Measurements from ENCODE around the gene PARN. TPM values are rescaled to one million over a fixed set of nuclear protein-coding genes. Genes with fewer than 3 reads are reported as not detected.

PARN gene
- total RNA-seq, 1 experiment from 2014 or later, result 42.5 TPM

DNA sequence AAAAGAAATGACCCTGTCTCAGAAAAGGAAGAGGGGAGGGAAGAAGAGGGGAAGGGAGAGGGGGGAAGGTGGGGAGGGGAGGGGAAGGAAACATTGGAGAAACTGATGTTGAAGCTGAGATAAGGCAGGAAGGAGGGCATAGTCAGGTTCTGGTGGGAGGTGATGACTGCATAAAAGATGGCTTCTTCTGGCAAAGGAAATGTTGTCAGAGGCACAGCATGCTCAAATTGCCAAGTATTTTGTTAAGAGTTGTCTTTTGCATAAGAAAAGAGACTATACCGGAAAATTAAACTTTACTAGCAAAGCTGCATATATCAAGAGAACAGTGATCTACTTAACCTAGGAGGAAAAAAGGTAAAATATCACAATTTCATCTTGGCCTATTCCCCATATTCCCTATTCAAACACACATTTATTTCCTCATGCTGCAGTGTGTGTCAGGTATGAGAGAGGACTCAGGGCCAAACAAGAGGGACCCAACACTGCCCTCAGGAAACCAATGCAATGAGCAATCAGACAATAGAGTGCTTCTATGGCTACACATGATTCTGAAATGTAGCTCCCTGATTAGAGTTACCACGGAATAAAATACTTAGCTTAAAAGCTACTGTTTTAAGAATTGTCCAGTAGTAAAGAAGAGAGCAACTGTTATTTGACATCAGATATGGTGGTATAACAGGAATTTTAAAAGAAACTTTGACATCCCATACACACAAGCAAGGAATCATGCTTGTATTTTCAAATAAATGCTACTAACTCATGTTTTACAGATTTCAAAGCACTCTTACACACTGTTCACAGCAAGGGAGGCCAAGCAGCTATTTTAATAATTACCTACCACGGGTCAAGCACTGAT lies 80.9 kb downstream of the PARN start:
- Histone ChIP-seq H3K4me3 (replicated peaks in 1 of 2; ENCODE audit: low read depth in 1 of 2, low read length in 2 of 2) (no peak overlapping the region), H3K9me3 (ENCODE audit: control insufficient read depth in 1 of 2, insufficient read depth in 1 of 2, low read depth in 1 of 2, low read length in 2 of 2) (no peaks in the 10 kb centered on the region), H3K9ac (ENCODE audit: low read length) (no peak overlapping the region), H3K79me2 (ENCODE audit: insufficient read depth, low read length) (no peaks in the 10 kb centered on the region), H3K27ac (ENCODE audit: low read depth, low read length) (no peak overlapping the region), H3K4me2 (ENCODE audit: low read length) (no peak overlapping the region), H3K36me3 (ENCODE audit: control insufficient read depth in 1 of 2, insufficient read depth in 2 of 2, low read length in 2 of 2) (peaks cover 0 to 5% of the 10 kb centered on the region in 2 experiments; a peak in 2 of 4 replicates), H2AFZ (ENCODE audit: low read depth, low read length, poor library complexity, severe bottlenecking) (no peak overlapping the region), H3K27me3 (ENCODE audit: insufficient read depth, low read length) (no peaks in the 10 kb centered on the region), H3K9me2 (ENCODE audit: insufficient read depth) (no peaks in the 10 kb centered on the region), H4K20me1 (ENCODE audit: insufficient read depth) (no peaks in the 10 kb centered on the region), H3K4me1 (ENCODE audit: control insufficient read depth in 1 of 2, insufficient read depth in 2 of 2, low read length in 2 of 2) (no peaks in the 10 kb centered on the region)
- ChIA-PET POLR2A (no interaction called here), RAD21 (ENCODE audit: low non-redundant PET in 1 of 2, low total read pairs in 2 of 2, uncharacterized antibody in 2 of 2, unreplicated experiment in 2 of 2) (no interaction called here), CTCF (no interaction called here)
- no TSS peak for BruUV-seq (replicated peaks)
- ATAC-seq (no peak), DNase-seq (ENCODE audit: low read depth, low spot score) (no peak)
- intact Hi-C loops (cut with micrococcal nuclease), result loop anchor here (10.0 kb wide), 1 partner anchor 56 kb away; no protein-coding TSS in a partner anchor
- TF ChIP-seq TCF7L2 (IDR thresholded peaks at IDR 0.05; ENCODE audit: borderline replicate concordance, extremely low read depth, insufficient read depth, insufficient read length) (no peak), JUND (IDR thresholded peaks at IDR 0.05) (no peak), POLR2AphosphoS5 (IDR thresholded peaks at IDR 0.05; ENCODE audit: low read depth, low read length) (no peak), EZH2 (IDR thresholded peaks at IDR 0.05) (no peak), SP1 (IDR thresholded peaks at IDR 0.05; ENCODE audit: low read depth) (no peak), ZFX (IDR thresholded peaks at IDR 0.05) (no peak), SRF (IDR thresholded peaks at IDR 0.05; ENCODE audit: low read depth) (no peak), CBX3 (IDR thresholded peaks at IDR 0.05; ENCODE audit: low read depth) (no peak), ZNF274 (IDR thresholded peaks at IDR 0.05; ENCODE audit: low read depth, low read length) (no peak), SIN3A (IDR thresholded peaks at IDR 0.05; ENCODE audit: low read depth) (no peak), YY1 (IDR thresholded peaks at IDR 0.05; ENCODE audit: extremely low read depth, insufficient replicate concordance, low read depth, low read length) (no peak), CEBPB (IDR thresholded peaks at IDR 0.05; ENCODE audit: low read depth) (no peak), POLR2A (IDR thresholded peaks at IDR 0.05; ENCODE audit: borderline replicate concordance, extremely low read depth, insufficient read depth, insufficient read length) (no peak)
- TF ChIP-seq, protein P1, sequence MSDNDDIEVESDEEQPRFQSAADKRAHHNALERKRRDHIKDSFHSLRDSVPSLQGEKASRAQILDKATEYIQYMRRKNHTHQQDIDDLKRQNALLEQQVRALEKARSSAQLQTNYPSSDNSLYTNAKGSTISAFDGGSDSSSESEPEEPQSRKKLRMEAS (IDR thresholded peaks at IDR 0.05), result no peak
- TF ChIP-seq, protein P2, sequence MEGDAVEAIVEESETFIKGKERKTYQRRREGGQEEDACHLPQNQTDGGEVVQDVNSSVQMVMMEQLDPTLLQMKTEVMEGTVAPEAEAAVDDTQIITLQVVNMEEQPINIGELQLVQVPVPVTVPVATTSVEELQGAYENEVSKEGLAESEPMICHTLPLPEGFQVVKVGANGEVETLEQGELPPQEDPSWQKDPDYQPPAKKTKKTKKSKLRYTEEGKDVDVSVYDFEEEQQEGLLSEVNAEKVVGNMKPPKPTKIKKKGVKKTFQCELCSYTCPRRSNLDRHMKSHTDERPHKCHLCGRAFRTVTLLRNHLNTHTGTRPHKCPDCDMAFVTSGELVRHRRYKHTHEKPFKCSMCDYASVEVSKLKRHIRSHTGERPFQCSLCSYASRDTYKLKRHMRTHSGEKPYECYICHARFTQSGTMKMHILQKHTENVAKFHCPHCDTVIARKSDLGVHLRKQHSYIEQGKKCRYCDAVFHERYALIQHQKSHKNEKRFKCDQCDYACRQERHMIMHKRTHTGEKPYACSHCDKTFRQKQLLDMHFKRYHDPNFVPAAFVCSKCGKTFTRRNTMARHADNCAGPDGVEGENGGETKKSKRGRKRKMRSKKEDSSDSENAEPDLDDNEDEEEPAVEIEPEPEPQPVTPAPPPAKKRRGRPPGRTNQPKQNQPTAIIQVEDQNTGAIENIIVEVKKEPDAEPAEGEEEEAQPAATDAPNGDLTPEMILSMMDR (IDR thresholded peaks at IDR 0.05 in 2 of 3, conservative IDR thresholded peaks at IDR 0.05 in 1 of 3; ENCODE audit: borderline replicate concordance in 1 of 3, insufficient read depth in 1 of 3, low read depth in 2 of 3, low read length in 2 of 3), result no peak
- TF ChIP-seq, protein P3, sequence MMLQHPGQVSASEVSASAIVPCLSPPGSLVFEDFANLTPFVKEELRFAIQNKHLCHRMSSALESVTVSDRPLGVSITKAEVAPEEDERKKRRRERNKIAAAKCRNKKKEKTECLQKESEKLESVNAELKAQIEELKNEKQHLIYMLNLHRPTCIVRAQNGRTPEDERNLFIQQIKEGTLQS (IDR thresholded peaks at IDR 0.05), result no peak
- TF ChIP-seq, protein P4, sequence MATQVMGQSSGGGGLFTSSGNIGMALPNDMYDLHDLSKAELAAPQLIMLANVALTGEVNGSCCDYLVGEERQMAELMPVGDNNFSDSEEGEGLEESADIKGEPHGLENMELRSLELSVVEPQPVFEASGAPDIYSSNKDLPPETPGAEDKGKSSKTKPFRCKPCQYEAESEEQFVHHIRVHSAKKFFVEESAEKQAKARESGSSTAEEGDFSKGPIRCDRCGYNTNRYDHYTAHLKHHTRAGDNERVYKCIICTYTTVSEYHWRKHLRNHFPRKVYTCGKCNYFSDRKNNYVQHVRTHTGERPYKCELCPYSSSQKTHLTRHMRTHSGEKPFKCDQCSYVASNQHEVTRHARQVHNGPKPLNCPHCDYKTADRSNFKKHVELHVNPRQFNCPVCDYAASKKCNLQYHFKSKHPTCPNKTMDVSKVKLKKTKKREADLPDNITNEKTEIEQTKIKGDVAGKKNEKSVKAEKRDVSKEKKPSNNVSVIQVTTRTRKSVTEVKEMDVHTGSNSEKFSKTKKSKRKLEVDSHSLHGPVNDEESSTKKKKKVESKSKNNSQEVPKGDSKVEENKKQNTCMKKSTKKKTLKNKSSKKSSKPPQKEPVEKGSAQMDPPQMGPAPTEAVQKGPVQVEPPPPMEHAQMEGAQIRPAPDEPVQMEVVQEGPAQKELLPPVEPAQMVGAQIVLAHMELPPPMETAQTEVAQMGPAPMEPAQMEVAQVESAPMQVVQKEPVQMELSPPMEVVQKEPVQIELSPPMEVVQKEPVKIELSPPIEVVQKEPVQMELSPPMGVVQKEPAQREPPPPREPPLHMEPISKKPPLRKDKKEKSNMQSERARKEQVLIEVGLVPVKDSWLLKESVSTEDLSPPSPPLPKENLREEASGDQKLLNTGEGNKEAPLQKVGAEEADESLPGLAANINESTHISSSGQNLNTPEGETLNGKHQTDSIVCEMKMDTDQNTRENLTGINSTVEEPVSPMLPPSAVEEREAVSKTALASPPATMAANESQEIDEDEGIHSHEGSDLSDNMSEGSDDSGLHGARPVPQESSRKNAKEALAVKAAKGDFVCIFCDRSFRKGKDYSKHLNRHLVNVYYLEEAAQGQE (IDR thresholded peaks at IDR 0.05; ENCODE audit: low read depth), result no peak
- TF ChIP-seq, protein P5, sequence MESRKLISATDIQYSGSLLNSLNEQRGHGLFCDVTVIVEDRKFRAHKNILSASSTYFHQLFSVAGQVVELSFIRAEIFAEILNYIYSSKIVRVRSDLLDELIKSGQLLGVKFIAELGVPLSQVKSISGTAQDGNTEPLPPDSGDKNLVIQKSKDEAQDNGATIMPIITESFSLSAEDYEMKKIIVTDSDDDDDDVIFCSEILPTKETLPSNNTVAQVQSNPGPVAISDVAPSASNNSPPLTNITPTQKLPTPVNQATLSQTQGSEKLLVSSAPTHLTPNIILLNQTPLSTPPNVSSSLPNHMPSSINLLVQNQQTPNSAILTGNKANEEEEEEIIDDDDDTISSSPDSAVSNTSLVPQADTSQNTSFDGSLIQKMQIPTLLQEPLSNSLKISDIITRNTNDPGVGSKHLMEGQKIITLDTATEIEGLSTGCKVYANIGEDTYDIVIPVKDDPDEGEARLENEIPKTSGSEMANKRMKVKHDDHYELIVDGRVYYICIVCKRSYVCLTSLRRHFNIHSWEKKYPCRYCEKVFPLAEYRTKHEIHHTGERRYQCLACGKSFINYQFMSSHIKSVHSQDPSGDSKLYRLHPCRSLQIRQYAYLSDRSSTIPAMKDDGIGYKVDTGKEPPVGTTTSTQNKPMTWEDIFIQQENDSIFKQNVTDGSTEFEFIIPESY (IDR thresholded peaks at IDR 0.05; ENCODE audit: extremely low read depth, insufficient replicate concordance, low read length), result no peak
